WTC11 (cell line): ENCODE measurements around the gene BPIFB2.

Experiments used
- CTCF ChIP-seq: fragments of 200-600 bp; IDR thresholded peaks from 2 replicates; pipeline ENCODE4 v1.8.0; 2022; ENCODE audit warnings: antibody characterized with exemption
- MLX ChIP-seq: sonication (generic); formaldehyde crosslinking; IDR thresholded peaks from 2 replicates; pipeline ENCODE4 v1.8.1; 2023; ENCODE audit warnings: mild to moderate bottlenecking, missing genetic modification reagents, moderate library complexity

- TF ChIP-seq MLX (CRISPR knock-in tag) (no peak), CTCF (no peak)
Measured at GRCh38 chr20:32990426-32990825, 17.1 kb upstream of the BPIFB2 start.
